WTC11 (cell line): Measurements from ENCODE around the gene TYRO3. TPM values are rescaled to one million over a fixed set of nuclear protein-coding genes. Genes with fewer than 3 reads are reported as not detected.

ENCODE experiments used
- GTF2I ChIP-seq: fragments of 250-450 bp; sonication (Bioruptor Pico); conservative IDR thresholded peaks from 2 replicates; pipeline ENCODE4 v1.4.0; 2021; ENCODE audit warnings: mild to moderate bottlenecking
- MLX ChIP-seq: sonication (generic); formaldehyde crosslinking; IDR thresholded peaks from 2 replicates; pipeline ENCODE4 v1.8.1; 2023; ENCODE audit warnings: mild to moderate bottlenecking, missing genetic modification reagents, moderate library complexity
- MYBL2 ChIP-seq: sonication (generic); formaldehyde crosslinking; IDR thresholded peaks from 2 replicates; pipeline ENCODE4 v1.8.1; 2023; ENCODE audit warnings: mild to moderate bottlenecking, moderate library complexity, missing genetic modification reagents
- NR3C1 ChIP-seq: sonication (generic); formaldehyde crosslinking; conservative IDR thresholded peaks from 2 replicates; pipeline ENCODE4 v1.8.1; 2023; ENCODE audit warnings: low read depth, mild to moderate bottlenecking, missing genetic modification reagents
- OVOL2 ChIP-seq: fragments of 250-450 bp; sonication (Bioruptor Pico); IDR thresholded peaks from 2 replicates; pipeline ENCODE4 v1.9.0; 2021; ENCODE audit warnings: mild to moderate bottlenecking, borderline replicate concordance
- SMAD3 ChIP-seq: sonication (generic); formaldehyde crosslinking; IDR thresholded peaks from 2 replicates; pipeline ENCODE4 v1.8.0; 2022; ENCODE audit warnings: missing genetic modification reagents, mild to moderate bottlenecking, borderline replicate concordance
- TEAD1 ChIP-seq: sonication (generic); formaldehyde crosslinking; IDR thresholded peaks from 2 replicates; pipeline ENCODE4 v1.8.0; 2022; ENCODE audit warnings: mild to moderate bottlenecking, missing genetic modification reagents
- ZBTB43 ChIP-seq: sonication (generic); formaldehyde crosslinking; IDR thresholded peaks from 2 replicates; pipeline ENCODE4 v1.8.1; 2023; ENCODE audit warnings: mild to moderate bottlenecking, missing genetic modification reagents
- ZNF121 ChIP-seq: sonication (generic); formaldehyde crosslinking; IDR thresholded peaks from 2 replicates; pipeline ENCODE4 v1.8.0; 2023; ENCODE audit warnings: missing genetic modification reagents
- ZSCAN18 ChIP-seq: fragments of 250-450 bp; sonication (Bioruptor Pico); IDR thresholded peaks from 2 replicates; pipeline ENCODE4 v2.1.2; 2022; ENCODE audit warnings: mild to moderate bottlenecking, moderate library complexity
- total RNA-seq: library from RNA; stranded (reverse); gene quantifications from 3 replicates; pipeline ENCODE4 v1.2.3, GENCODE V29; 2021

The TYRO3 gene
- total RNA-seq, 1 experiment from 2014 or later = 87.9 TPM

- TF ChIP-seq ZSCAN18 (CRISPR knock-in tag) = no peak
- TF ChIP-seq NR3C1 (CRISPR knock-in tag) = no peak
- TF ChIP-seq MYBL2 (CRISPR knock-in tag) = no peak
- no peak for TF ChIP-seq GTF2I (CRISPR knock-in tag)
- no peak for TF ChIP-seq OVOL2 (CRISPR knock-in tag)
- no peak for TF ChIP-seq MLX (CRISPR knock-in tag)
- TF ChIP-seq ZBTB43 (CRISPR knock-in tag) = no peak
- TF ChIP-seq ZNF121 (CRISPR knock-in tag) = no peak
- no peak for TF ChIP-seq SMAD3
- TF ChIP-seq TEAD1 (CRISPR knock-in tag) = no peak
- TF ChIP-seq, all 79 proteins: peak for 0
These were observed 73.0 kb downstream of the TYRO3 start (continued) for GRCh38 chr15:41631880-41632470.

Other genes starting within 250 kb of the TYRO3 start
- 28.9 to 33.7 TPM (median 30.4 TPM) in 3 replicates for gene OIP5, start 226.6 kb upstream of the TYRO3 start, total RNA-seq
- 129 to 138 TPM (median 135 TPM) in 3 replicates for gene NUSAP1, start 226.3 kb upstream of the TYRO3 start, total RNA-seq
- gene NDUFAF1, start 156.7 kb upstream of the TYRO3 start, total RNA-seq = 15.9 to 18.1 TPM (median 16.5 TPM) in 3 replicates
- gene RTF1, start 142.1 kb upstream of the TYRO3 start, total RNA-seq = 49.1 to 53.3 TPM (median 52.3 TPM) in 3 replicates
- gene ITPKA, start 65.3 kb upstream of the TYRO3 start, total RNA-seq = 0.50 to 1.2 TPM (median 0.62 TPM) in 3 replicates
- gene LTK, start 45.4 kb upstream of the TYRO3 start, total RNA-seq = 0.27 to 0.66 TPM (median 0.53 TPM) in 3 replicates
- gene RPAP1, start 15.0 kb upstream of the TYRO3 start, total RNA-seq = 102 to 123 TPM (median 103 TPM) in 3 replicates
- gene MGA, start 101.2 kb downstream of the TYRO3 start, total RNA-seq = 35.9 to 36.9 TPM (median 36.4 TPM) in 3 replicates
- 11.0 to 14.5 TPM (median 12.9 TPM) in 3 replicates for gene MAPKBP1, start 215.3 kb downstream of the TYRO3 start, total RNA-seq